ENCODE results near the gene TCHHL1. TPM values are rescaled to one million over a fixed set of nuclear protein-coding genes. Genes with fewer than 3 reads are reported as not detected.

The TCHHL1 gene
- not detected for polyA plus RNA-seq

DNA sequence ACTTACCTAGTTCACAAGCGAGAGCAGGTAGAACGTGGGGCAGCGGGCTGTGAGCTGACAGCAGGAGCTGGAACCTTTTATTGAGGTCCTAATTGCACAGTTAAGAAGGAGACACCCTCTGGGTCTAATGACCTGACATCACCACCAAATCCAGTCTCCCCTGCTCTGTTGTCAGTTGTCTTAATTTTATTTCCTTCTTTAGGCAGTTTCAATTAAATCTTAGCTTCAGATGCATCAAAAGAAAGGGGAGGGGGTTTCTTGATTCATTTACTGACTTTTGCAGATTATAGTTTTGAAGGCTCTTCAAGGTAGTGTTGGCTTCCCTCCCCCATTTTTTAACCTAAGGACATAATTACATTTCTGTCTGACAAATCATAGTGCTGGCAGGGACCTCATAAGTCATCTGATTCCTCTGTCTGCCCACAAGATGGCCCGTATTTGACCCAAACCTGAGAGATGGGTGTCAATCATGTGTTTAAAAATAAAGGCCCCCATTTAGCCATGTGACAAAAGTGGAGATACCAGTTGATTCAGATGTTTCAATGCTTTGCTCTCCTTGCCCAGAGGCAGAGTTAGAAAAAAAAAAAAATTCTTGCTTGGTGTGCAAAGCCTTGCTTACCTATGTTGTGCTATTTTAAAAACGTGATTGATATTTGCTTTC, at the start of gene TCHHL1:
TSS of gene TCHHL1 (minus strand) at position 51 of the 661 bp plus-strand sequence. CDS start 921 bp downstream, outside the sequence.
- peaks cover 0 to 13% (median 6%) of the 10 kb centered on the region in 3 donors for H3K9me3 Mint-ChIP-seq

GRCh38 chr1:152137215-152137614, 48.4 kb upstream of the TCHHL1 start:
- Mint-ChIP-seq H3K9me3 (peaks cover 3 to 6% (median 3%) of the 10 kb centered on the region in 3 donors), H3K4me3 (no peak overlapping the region), H3K27ac (no peak overlapping the region), H3K4me1 (no peaks in the 10 kb centered on the region), H3K36me3 (peaks cover 1% of the 10 kb centered on the region), H3K27me3 (peaks cover 10% of the 10 kb centered on the region)

More for the DNA sequence above, at the start of gene TCHHL1:
- Mint-ChIP-seq H3K27me3 (peaks cover 9% of the 10 kb centered on the region), H3K27ac (no peak within 1 kb of the TSS), H3K36me3 (no peaks in the 10 kb centered on the region), H3K4me1 (no peaks in the 10 kb centered on the region), H3K4me3 (no peak within 1 kb of the TSS)

GRCh38 chr1:152130186-152130585, 41.3 kb upstream of the TCHHL1 start:
- no peak overlapping the region for H3K4me3 Mint-ChIP-seq
- H3K27ac Mint-ChIP-seq = no peak overlapping the region
- H3K9me3 Mint-ChIP-seq = peaks cover 0 to 3% (median 2%) of the 10 kb centered on the region in 3 donors
- no peaks in the 10 kb centered on the region for H3K4me1 Mint-ChIP-seq
- peaks cover 1% of the 10 kb centered on the region for H3K36me3 Mint-ChIP-seq
- H3K27me3 Mint-ChIP-seq = peaks cover 26% of the 10 kb centered on the region

- H3K36me3 Mint-ChIP-seq = no peaks in the 10 kb centered on the region
- H3K27ac Mint-ChIP-seq = no peak overlapping the region
- H3K9me3 Mint-ChIP-seq = peaks cover 0 to under 1% (median 0%) of the 10 kb centered on the region in 3 donors
- H3K4me1 Mint-ChIP-seq = no peaks in the 10 kb centered on the region
- H3K27me3 Mint-ChIP-seq = peaks cover 34% of the 10 kb centered on the region
- H3K4me3 Mint-ChIP-seq = no peak overlapping the region
These were observed 38.8 kb upstream of the TCHHL1 start for GRCh38 chr1:152127673-152128072.

- Mint-ChIP-seq H3K4me3 (no peak overlapping the region), H3K27me3 (peaks cover 37% of the 10 kb centered on the region), H3K27ac (no peak overlapping the region), H3K36me3 (no peaks in the 10 kb centered on the region), H3K9me3 (peaks cover 0 to 2% (median 0%) of the 10 kb centered on the region in 3 donors), H3K4me1 (no peaks in the 10 kb centered on the region)
These were observed 37.1 kb upstream of the TCHHL1 start for GRCh38 chr1:152125834-152126443.

DNA sequence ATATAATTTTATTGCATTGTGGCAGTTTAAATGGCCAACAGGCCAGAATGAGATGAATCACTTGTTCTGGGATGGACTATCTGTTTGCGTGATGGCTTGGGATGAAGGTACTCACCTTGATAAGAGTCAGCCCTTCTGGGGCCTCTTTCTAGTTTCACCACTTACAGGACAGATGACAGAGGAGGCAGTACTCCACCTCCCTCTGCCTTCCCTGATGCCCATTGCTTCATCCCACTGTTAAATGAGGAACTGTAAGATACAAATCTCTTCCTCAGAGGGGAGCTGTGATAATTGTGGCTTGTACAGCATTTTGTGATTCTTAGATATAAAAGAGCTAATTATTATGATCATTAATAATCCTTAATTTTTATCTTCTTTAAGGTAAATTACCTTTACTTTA, 30.1 kb upstream of the TCHHL1 start:
- Mint-ChIP-seq H3K27ac (no peak overlapping the region), H3K27me3 (peaks cover 31% of the 10 kb centered on the region), H3K4me1 (no peaks in the 10 kb centered on the region), H3K36me3 (no peaks in the 10 kb centered on the region), H3K9me3 (peaks cover 0 to 2% (median 0%) of the 10 kb centered on the region in 3 donors), H3K4me3 (no peak overlapping the region)

DNA sequence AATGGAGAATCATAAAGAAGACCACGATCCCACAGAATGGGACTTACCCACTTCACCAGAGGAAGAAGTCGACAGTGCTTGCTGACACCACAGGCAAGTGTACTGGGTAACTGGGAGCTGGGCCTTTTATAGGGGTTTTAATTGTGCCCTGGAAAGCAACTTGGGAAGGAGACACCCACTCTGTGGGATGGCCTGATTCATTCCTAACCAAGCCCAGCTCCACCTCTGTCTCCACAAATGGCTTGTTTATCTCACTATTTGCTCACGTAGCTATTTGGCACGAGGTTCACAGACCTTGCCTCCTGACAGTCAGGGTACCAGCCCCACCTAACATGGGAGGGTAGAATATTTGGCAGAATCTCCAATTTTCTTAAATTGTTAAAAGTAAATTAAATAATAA, 26.5 kb upstream of the TCHHL1 start, which contains the start of gene TCHH:
TSS of gene TCHH (minus strand) at position 101 of the 400 bp plus-strand sequence. CDS start 1,364 bp downstream, outside the sequence.
- Mint-ChIP-seq H3K27me3 (peaks cover 20% of the 10 kb centered on the region), H3K4me1 (no peaks in the 10 kb centered on the region), H3K36me3 (no peaks in the 10 kb centered on the region), H3K9me3 (no peaks in the 10 kb centered on the region), H3K4me3 (no peak within 1 kb of the TSS), H3K27ac (no peak within 1 kb of the TSS)

GRCh38 chr1:152112885-152113432, 24.1 kb upstream of the TCHHL1 start:
- peak overlapping the region in 1 of 4 donors; percentile 58 for H3K4me3 Mint-ChIP-seq
- H3K36me3 Mint-ChIP-seq = no peaks in the 10 kb centered on the region
- H3K4me1 Mint-ChIP-seq = no peaks in the 10 kb centered on the region
- peaks cover 15% of the 10 kb centered on the region for H3K27me3 Mint-ChIP-seq
- no peaks in the 10 kb centered on the region for H3K9me3 Mint-ChIP-seq
- H3K27ac Mint-ChIP-seq = no peak overlapping the region

GRCh38 chr1:152112101-152112884, 23.4 kb upstream of the TCHHL1 start:
- H3K4me1 Mint-ChIP-seq = peaks cover 0 to 2% (median 1%) of the 10 kb centered on the region in 3 donors

DNA sequence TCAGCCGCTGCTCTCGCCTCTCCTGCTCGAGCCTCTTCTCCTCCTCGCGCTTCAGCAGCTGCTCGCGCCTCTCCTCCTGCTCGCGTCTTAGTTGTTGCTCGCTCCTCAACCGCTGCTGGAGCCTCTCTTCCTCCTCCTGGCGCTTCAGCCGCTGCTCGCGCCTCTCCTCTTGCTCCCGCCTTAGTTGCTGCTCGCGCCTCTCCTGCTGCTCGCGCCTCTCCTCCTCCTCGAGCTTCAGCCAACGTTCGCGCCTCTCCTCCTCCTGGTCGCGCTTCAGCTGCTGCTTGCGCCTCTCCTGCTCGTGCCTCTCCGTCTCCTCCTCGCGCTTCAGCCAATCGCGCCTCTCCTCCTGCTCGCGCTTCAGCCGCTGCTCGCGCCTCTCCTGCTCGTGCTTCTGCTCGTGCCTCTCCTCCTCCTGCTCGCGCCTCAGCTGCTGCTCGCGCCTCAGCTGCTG, 22.7 kb upstream of the TCHHL1 start:
- Mint-ChIP-seq H3K4me3 (no peak overlapping the region), H3K36me3 (no peaks in the 10 kb centered on the region), H3K27me3 (peaks cover 9% of the 10 kb centered on the region), H3K27ac (no peak overlapping the region), H3K9me3 (no peaks in the 10 kb centered on the region), H3K4me1 (peaks cover 0 to 2% (median 2%) of the 10 kb centered on the region in 3 donors)

More at GRCh38 chr1:152112101-152112884, 23.4 kb upstream of the TCHHL1 start:
- Mint-ChIP-seq H3K27me3 (peaks cover 13% of the 10 kb centered on the region), H3K9me3 (no peaks in the 10 kb centered on the region), H3K4me3 (no peak overlapping the region), H3K36me3 (no peaks in the 10 kb centered on the region), H3K27ac (no peak overlapping the region)

DNA sequence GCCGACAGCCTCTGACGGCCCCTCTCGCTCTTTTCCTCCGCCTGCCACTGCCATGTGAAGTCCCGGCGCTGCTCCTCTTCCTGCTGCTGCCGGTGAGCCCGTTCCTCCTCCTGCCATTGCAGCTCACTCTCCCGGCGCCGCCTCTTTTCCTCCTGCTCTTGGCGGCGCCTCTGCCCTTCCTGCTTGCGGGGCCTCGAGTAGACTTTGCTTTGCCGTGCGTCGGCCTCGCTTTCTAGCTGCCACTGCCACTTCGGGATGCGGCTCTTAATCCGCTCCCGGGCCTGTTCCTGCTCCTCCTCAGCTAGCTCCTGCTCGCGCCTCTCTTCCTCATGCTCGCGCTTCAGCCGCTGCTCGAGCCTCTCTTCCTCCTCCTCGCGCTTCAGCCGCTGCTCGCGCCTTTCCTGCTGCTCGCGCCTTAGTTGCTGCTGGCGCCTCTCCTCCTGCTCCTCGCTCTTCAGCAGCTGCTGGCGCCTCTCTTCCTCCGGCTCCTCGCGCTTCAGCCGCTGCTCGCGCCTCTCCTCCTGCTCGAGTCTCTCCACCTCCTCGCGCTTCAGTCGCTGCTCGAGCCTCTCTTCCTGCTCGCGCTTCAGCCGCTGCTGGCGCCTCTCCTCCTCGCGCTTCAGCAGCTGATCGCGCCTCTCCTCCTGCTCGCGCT, 22.1 kb upstream of the TCHHL1 start:
- Mint-ChIP-seq H3K4me1 (peaks cover 0 to 2% (median 2%) of the 10 kb centered on the region in 3 donors), H3K36me3 (no peaks in the 10 kb centered on the region), H3K27me3 (peaks cover 7% of the 10 kb centered on the region), H3K27ac (no peak overlapping the region), H3K9me3 (no peaks in the 10 kb centered on the region), H3K4me3 (no peak overlapping the region)

DNA sequence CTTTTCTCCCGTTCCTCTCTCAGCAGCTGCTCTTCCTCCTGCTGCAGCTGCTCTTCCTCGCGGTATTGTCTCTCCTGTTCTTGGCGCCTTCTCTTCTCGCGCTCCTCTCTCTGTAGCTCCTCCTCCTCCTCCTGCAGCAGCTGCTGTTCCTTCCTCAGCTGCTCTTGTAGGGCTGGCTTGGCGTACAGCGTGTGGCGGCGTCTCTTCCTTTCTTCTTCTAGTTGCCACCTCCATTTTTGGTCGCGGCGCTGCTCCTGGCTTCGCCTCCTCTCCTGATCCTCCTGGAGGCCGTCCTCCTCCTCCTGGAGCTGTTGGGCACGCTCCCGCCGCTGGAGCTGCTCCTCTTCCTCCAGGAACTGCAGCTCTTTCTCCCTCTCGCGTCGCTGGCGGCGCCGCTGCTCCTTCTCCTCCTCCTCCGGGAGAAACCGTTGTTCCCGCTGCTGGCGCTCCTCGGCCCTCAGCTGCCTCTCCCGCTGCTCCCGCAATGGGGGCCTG, 21.5 kb upstream of the TCHHL1 start:
- no peak overlapping the region for H3K4me3 Mint-ChIP-seq
- peaks cover 0 to 2% (median 2%) of the 10 kb centered on the region in 3 donors for H3K4me1 Mint-ChIP-seq
- H3K27me3 Mint-ChIP-seq = peaks cover 5% of the 10 kb centered on the region
- H3K36me3 Mint-ChIP-seq = no peaks in the 10 kb centered on the region
- H3K27ac Mint-ChIP-seq = no peak overlapping the region
- H3K9me3 Mint-ChIP-seq = no peaks in the 10 kb centered on the region

- peaks cover 0 to 2% (median 2%) of the 10 kb centered on the region in 3 donors for H3K4me1 Mint-ChIP-seq
- H3K27ac Mint-ChIP-seq = no peak overlapping the region
- no peak overlapping the region for H3K4me3 Mint-ChIP-seq
- H3K36me3 Mint-ChIP-seq = no peaks in the 10 kb centered on the region
- H3K27me3 Mint-ChIP-seq = peaks cover 5% of the 10 kb centered on the region
- H3K9me3 Mint-ChIP-seq = no peaks in the 10 kb centered on the region
These were observed 21.1 kb upstream of the TCHHL1 start for GRCh38 chr1:152109998-152110294.

GRCh38 chr1:152109231-152109997, 20.6 kb upstream of the TCHHL1 start:
- Mint-ChIP-seq H3K4me3 (no peak overlapping the region), H3K9me3 (no peaks in the 10 kb centered on the region), H3K36me3 (no peaks in the 10 kb centered on the region), H3K27ac (no peak overlapping the region), H3K4me1 (peaks cover 0 to 2% (median 2%) of the 10 kb centered on the region in 3 donors), H3K27me3 (peaks cover 7% of the 10 kb centered on the region)
